A549 (cell line): ENCODE data around the gene DPP10. TPM values are rescaled to one million over a fixed set of nuclear protein-coding genes. Genes with fewer than 3 reads are reported as not detected.

Source experiments
- ATAC-seq, 2 experiments: fragments of 200-7000 bp in 1 of 2; fragments of >200 bp in 1 of 2; cut with Nextera tagmentation in 1 of 2; cut with Tn5 transposase in 1 of 2; 3 replicates each; pipeline versions ENCODE4 v1.8.0 to v1.9.1; 2018 to 2020; ENCODE audit warnings: mild to moderate bottlenecking in 1 of 2, moderate library complexity in 1 of 2
- CTCF ChIA-PET: fragments of 300-600 bp; sonication (Branson Sonifier 250); formaldehyde crosslinking; extraction: SDS; loops from one replicate; lab custom pipeline; 2021; ENCODE audit warnings: antibody characterized with exemption, inconsistent platforms; lab: Yijun Ruan, JAX
- POLR2A ChIA-PET: fragments of 350-600 bp; formaldehyde crosslinking; extraction: SDS; loops from one replicate; lab custom pipeline; 2021; ENCODE audit warnings: antibody characterized with exemption, inconsistent platforms; lab: Yijun Ruan, JAX
- DNase-seq, 2 experiments: peaks; one replicate each; pipeline versions ENCODE4 v3.0.0 to v3.0.0-alpha.2; 2011 to 2016; ENCODE audit warnings: low read depth in 1 of 2, low spot score in 1 of 2
- FAIRE-seq: peaks from 2 replicates; lab custom pipeline; 2011; peaks lifted over from hg19 to GRCh38; lab: Jason Lieb, UNC
- H3K27ac ChIP-seq, 2 experiments: fragments of >200 bp; sonication (Bioruptor Twin); formaldehyde crosslinking; 3 replicates each; pipeline ENCODE4 v1.5.1; 2016 to 2017
- H3K4me1 ChIP-seq: fragments of >200 bp; sonication (Bioruptor Twin); formaldehyde crosslinking; 3 replicates; pipeline ENCODE4 v1.6.1; 2016
- H3K4me2 ChIP-seq: fragments of >200 bp; sonication (Bioruptor Twin); formaldehyde crosslinking; 3 replicates; pipeline ENCODE4 v1.6.1; 2016
- H3K4me3 ChIP-seq: fragments of >200 bp; sonication (Bioruptor Twin); formaldehyde crosslinking; 3 replicates; pipeline ENCODE4 v1.5.1; 2016
- H3K9me3 ChIP-seq: fragments of >200 bp; sonication (Bioruptor Twin); formaldehyde crosslinking; 3 replicates; pipeline ENCODE4 v1.6.1; 2016
- ATOH8 ChIP-seq: fragments of 250-450 bp; sonication (Bioruptor Pico); IDR thresholded peaks from 2 replicates; pipeline ENCODE4 v1.5.0; 2020; ENCODE audit warnings: low read depth, mild to moderate bottlenecking, moderate library complexity
- BHLHE40 ChIP-seq: IDR thresholded peaks from 2 replicates; pipeline ENCODE4 v1.6.1; 2012; ENCODE audit warnings: low read depth, low read length, inconsistent platforms
- CBX8 ChIP-seq: fragments of 200-600 bp; sonication (generic); IDR thresholded peaks from 2 replicates; pipeline ENCODE4 v1.6.1; 2016
- FOXS1 ChIP-seq: fragments of 250-450 bp; sonication (Bioruptor Pico); IDR thresholded peaks from 2 replicates; pipeline ENCODE4 v1.5.0; 2020; ENCODE audit warnings: mild to moderate bottlenecking, moderate library complexity
- HEYL ChIP-seq: fragments of 250-450 bp; sonication (Bioruptor Pico); IDR thresholded peaks from 2 replicates; pipeline ENCODE4 v1.8.0; 2021; ENCODE audit warnings: mild to moderate bottlenecking, moderate library complexity
- HOXA7 ChIP-seq: fragments of 250-450 bp; sonication (Bioruptor Pico); IDR thresholded peaks from 2 replicates; pipeline ENCODE4 v1.5.0; 2020; ENCODE audit warnings: mild to moderate bottlenecking, moderate library complexity
- HOXB5 ChIP-seq: fragments of 250-450 bp; sonication (Bioruptor Pico); IDR thresholded peaks from 2 replicates; pipeline ENCODE4 v1.5.0; 2020; ENCODE audit warnings: mild to moderate bottlenecking, moderate library complexity
- JUN ChIP-seq, 2 experiments: fragments of >200 bp; sonication (Bioruptor Twin); formaldehyde crosslinking; IDR thresholded peaks; 2 replicates in 1 of 2; 3 replicates in 1 of 2; pipeline ENCODE4 v1.6.1; 2016 to 2017
- JUNB ChIP-seq: fragments of >200 bp; sonication (Bioruptor Twin); formaldehyde crosslinking; IDR thresholded peaks from 2 replicates; pipeline ENCODE4 v1.6.1; 2016
- KDM5A ChIP-seq: fragments of 200-600 bp; sonication (generic); IDR thresholded peaks from 2 replicates; pipeline ENCODE4 v1.6.1; 2016; ENCODE audit warnings: antibody characterized with exemption, mild to moderate bottlenecking
- MAZ ChIP-seq: fragments of 150-350 bp; IDR thresholded peaks from 2 replicates; pipeline ENCODE4 v1.6.1; 2014; ENCODE audit warnings: antibody characterized with exemption, low read depth, low read length, borderline replicate concordance
- NFE2L2 ChIP-seq: fragments of 150-350 bp; conservative IDR thresholded peaks from 2 replicates; pipeline ENCODE4 v1.6.1; 2014; ENCODE audit warnings: low read length
- NPAS2 ChIP-seq: fragments of 250-450 bp; sonication (Bioruptor Pico); IDR thresholded peaks from 2 replicates; pipeline ENCODE4 v1.8.0; 2022; ENCODE audit warnings: mild to moderate bottlenecking, moderate library complexity, borderline replicate concordance
- PHF8 ChIP-seq: fragments of 200-600 bp; sonication (generic); IDR thresholded peaks from 2 replicates; pipeline ENCODE4 v1.6.1; 2016; ENCODE audit warnings: low read depth, mild to moderate bottlenecking, antibody characterized with exemption, moderate library complexity, borderline replicate concordance
- POLR2A ChIP-seq: IDR thresholded peaks from 2 replicates; pipeline ENCODE4 v1.6.1; 2012; ENCODE audit warnings: mild to moderate bottlenecking, low read length
- RCOR1 ChIP-seq: fragments of 150-350 bp; IDR thresholded peaks from 2 replicates; pipeline ENCODE4 v1.6.1; 2014; ENCODE audit warnings: antibody characterized with exemption, low read length, low read depth
- SREBF2 ChIP-seq: fragments of 450-650 bp; IDR thresholded peaks from 2 replicates; pipeline ENCODE4 v1.6.1; 2014; ENCODE audit warnings: mild to moderate bottlenecking, moderate library complexity
- TP53 ChIP-seq: fragments of 250-450 bp; sonication (Bioruptor Pico); IDR thresholded peaks from 2 replicates; pipeline ENCODE4 v1.5.0; 2021; ENCODE audit warnings: mild to moderate bottlenecking, moderate library complexity
- USF2 ChIP-seq: fragments of 450-650 bp; IDR thresholded peaks from 2 replicates; pipeline ENCODE4 v1.6.1; 2014; ENCODE audit warnings: antibody characterized with exemption
- ZC3H11A ChIP-seq: fragments of 450-650 bp; IDR thresholded peaks from 2 replicates; pipeline ENCODE4 v1.6.1; 2014; ENCODE audit warnings: antibody characterized with exemption, mild to moderate bottlenecking
- ZFP36 ChIP-seq: fragments of 450-650 bp; IDR thresholded peaks from 2 replicates; pipeline ENCODE4 v1.6.1; 2014; ENCODE audit warnings: borderline replicate concordance; ENCODE audit not compliant: partially characterized antibody
- ZSCAN20 ChIP-seq: fragments of 250-450 bp; sonication (Bioruptor Pico); IDR thresholded peaks from 2 replicates; pipeline ENCODE4 v1.8.0; 2022; ENCODE audit warnings: mild to moderate bottlenecking, moderate library complexity
- WGBS: methylation state at CpG from one replicate; pipeline ENCODE4 v1.1.6; 2017; ENCODE audit errors: missing lambda C conversion rate; 5-methylcytosine and 5-hydroxymethylcytosine counted together
- polyA plus RNA-seq, 4 experiments: library from polyadenylated mRNA; depleted of rRNA in 3 of 4; stranded (reverse); fragments of >200 nt; fragmentation: RNase III in 1 of 4; extraction: RNeasy Plus Mini Kit Qiagen cat#74134 plus additional on column Dnase treatment in 1 of 4; gene quantifications; 2 replicates in 3 of 4; 3 replicates in 1 of 4; pipeline ENCODE4 v1.2.3, GENCODE V29; 2011 to 2017
- TF ChIP-seq, protein P1 (sequence below): fragments of >200 bp; sonication (Bioruptor Twin); formaldehyde crosslinking; IDR thresholded peaks from 3 replicates; pipeline ENCODE4 v1.5.1; 2016

Gene DPP10
- polyA plus RNA-seq, 2 of the 4 experiments (the other 2 are of a cell fraction), result not detected

DNA sequence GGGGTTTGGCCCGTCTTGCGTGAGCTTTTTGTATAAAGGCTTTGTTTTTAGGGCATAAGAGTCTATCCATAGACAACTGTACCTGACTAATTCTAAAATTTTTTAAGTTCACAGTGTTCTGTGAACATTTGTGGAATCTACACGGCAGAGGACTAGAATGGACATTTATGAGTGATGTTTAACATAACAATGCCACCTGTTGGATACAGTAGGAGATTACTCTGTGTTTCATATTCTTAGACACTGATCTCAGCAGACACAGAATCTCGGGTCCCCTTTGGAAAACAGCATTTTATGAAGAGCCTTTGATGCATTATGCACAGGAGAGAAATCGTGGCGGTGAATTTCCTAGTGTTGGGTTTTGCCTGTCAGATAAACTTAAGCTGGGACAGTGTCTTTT lies 752.2 kb downstream of the DPP10 start (continued):
- TF ChIP-seq HOXB5 (no peak), KDM5A (no peak), JUNB (no peak), JUN (IDR thresholded peaks at IDR 0.05) (no peak), NPAS2 (CRISPR knock-in tag) (no peak), ZSCAN20 (CRISPR knock-in tag) (no peak)

DNA sequence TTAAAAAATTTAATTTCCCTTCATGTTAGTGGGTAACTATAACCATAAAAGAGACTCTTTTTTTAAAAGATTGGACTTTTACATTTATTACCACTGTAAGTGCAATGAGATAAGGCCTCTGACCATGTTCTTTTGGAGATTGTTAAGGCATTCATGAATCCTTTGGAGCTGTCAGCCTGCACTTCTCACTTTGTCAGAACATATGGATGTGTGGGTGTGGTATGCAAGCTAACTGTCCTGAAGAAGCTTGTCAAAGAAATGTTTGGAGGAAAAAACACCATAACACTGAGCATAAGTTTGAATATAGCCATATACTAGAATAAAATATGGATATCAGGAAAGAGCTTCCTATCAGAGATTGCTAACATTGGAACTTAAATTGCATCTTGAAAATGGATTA lies 754.1 kb downstream of the DPP10 start:
- no peaks in the 10 kb centered on the region for H3K4me1 ChIP-seq
- no peak for TF ChIP-seq ZFP36
- no peak for TF ChIP-seq TP53 (CRISPR knock-in tag)
- no peak for TF ChIP-seq NFE2L2
- no peak for TF ChIP-seq POLR2A
- TF ChIP-seq CBX8, result no peak
- TF ChIP-seq HEYL (CRISPR knock-in tag), result no peak
- TF ChIP-seq SREBF2, result no peak
- no peak for TF ChIP-seq NPAS2 (CRISPR knock-in tag)
- no peak for TF ChIP-seq ATOH8
- no peak for TF ChIP-seq PHF8
- no peak for TF ChIP-seq BHLHE40
- no peak for TF ChIP-seq JUNB
- TF ChIP-seq ZC3H11A, result no peak
- TF ChIP-seq USF2, result no peak
- TF ChIP-seq, protein P1, sequence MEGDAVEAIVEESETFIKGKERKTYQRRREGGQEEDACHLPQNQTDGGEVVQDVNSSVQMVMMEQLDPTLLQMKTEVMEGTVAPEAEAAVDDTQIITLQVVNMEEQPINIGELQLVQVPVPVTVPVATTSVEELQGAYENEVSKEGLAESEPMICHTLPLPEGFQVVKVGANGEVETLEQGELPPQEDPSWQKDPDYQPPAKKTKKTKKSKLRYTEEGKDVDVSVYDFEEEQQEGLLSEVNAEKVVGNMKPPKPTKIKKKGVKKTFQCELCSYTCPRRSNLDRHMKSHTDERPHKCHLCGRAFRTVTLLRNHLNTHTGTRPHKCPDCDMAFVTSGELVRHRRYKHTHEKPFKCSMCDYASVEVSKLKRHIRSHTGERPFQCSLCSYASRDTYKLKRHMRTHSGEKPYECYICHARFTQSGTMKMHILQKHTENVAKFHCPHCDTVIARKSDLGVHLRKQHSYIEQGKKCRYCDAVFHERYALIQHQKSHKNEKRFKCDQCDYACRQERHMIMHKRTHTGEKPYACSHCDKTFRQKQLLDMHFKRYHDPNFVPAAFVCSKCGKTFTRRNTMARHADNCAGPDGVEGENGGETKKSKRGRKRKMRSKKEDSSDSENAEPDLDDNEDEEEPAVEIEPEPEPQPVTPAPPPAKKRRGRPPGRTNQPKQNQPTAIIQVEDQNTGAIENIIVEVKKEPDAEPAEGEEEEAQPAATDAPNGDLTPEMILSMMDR, result no peak
- no peak for TF ChIP-seq RCOR1
- no peaks in the 10 kb centered on the region for H3K9me3 ChIP-seq
- FAIRE-seq, result no peak
- CTCF ChIA-PET, result no interaction called here
- H3K4me2 ChIP-seq, result no peak overlapping the region
- no peak overlapping the region for H3K4me3 ChIP-seq
- POLR2A ChIA-PET, result no interaction called here
- no peak for ATAC-seq
- no peak for DNase-seq
- H3K27ac ChIP-seq, result no peak overlapping the region

- H3K27ac ChIP-seq, result no peak overlapping the region
These were observed 757.5 kb downstream of the DPP10 start for GRCh38 chr2:115199966-115200365.

GRCh38 chr2:115201386-115201785 lies 758.9 kb downstream of the DPP10 start:
- Histone ChIP-seq H3K9me3 (no peaks in the 10 kb centered on the region), H3K4me3 (no peak overlapping the region), H3K4me2 (no peak overlapping the region), H3K4me1 (no peaks in the 10 kb centered on the region), H3K27ac (no peak overlapping the region)
- DNase-seq, result no peak
- POLR2A ChIA-PET, result no interaction called here
- WGBS, result 26% methylated on average over 4 of the region's 4 CpGs
- CTCF ChIA-PET, result no interaction called here
- no peak for TF ChIP-seq HOXA7 (CRISPR knock-in tag)
- no peak for ATAC-seq
- no peak for FAIRE-seq

More at GRCh38 chr2:115199966-115200365, 757.5 kb downstream of the DPP10 start:
- POLR2A ChIA-PET, result no interaction called here
- TF ChIP-seq JUN (IDR thresholded peaks at IDR 0.05) (no peak), FOXS1 (CRISPR knock-in tag) (no peak), MAZ (no peak)
- CTCF ChIA-PET, result no interaction called here
- H3K9me3 ChIP-seq, result no peaks in the 10 kb centered on the region
- H3K4me1 ChIP-seq, result no peaks in the 10 kb centered on the region
- DNase-seq (no peak), ATAC-seq (no peak), FAIRE-seq (no peak)
- no peak overlapping the region for H3K4me2 ChIP-seq
- H3K4me3 ChIP-seq, result no peak overlapping the region
- WGBS, result 4% methylated on average over 4 of the region's 4 CpGs
